Inflammatory macrophage (primary cell): ENCODE results near the gene LGR5.
"Not testable (repeated sequence)": the region's sequence is repeated elsewhere in the genome, so short reads cannot be mapped to it uniquely, and the experiment has no call there.

Source experiments
- DNase-seq, 2 donors: peaks; one replicate each; pipeline ENCODE4 v3.0.0-alpha.2; 2020 to 2022

LGR5 gene

DNA sequence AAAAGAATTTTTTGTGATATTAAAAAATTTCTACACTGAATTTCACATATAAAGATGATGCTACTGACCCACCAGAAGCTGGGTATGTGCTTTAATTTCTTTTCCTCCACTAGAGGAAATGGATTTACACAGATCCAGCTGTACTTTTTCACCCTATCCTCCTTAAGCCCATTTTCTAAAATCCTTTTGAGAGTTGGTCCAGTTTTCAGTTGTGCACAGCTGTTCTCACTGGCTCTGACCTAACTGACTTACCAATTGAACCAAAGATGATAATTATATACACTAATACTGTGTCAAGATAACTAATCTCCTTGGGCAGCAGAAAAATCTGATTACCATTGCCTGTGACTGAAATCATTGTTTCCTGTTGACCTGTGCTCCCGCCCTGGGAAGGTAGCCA, 115.6 kb downstream of the LGR5 start:
- no peak for DNase-seq

- not testable (repeated sequence) for DNase-seq
These were observed 116.2 kb downstream of the LGR5 start for GRCh38 chr12:71555789-71556188.

DNA sequence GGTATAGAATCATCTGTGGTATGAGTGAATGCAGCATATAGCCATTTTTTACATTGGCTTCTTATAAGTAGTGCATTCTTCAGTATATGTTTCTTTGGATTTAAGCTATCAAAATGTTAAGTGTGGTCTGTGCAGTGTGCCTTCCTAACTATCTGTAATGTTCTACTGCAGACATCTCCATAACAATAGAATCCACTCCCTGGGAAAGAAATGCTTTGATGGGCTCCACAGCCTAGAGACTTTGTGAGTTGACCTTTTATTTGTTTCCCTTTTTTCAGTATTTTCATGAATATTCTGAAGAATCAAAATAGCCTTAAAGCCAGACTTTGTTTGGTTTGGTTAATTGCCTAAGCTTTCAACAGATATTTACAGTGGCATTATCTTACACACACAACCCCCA, 116.8 kb downstream of the LGR5 start:
- no peak for DNase-seq

- no peak for DNase-seq
These were observed 117.3 kb downstream of the LGR5 start for GRCh38 chr12:71556875-71557274.

DNA sequence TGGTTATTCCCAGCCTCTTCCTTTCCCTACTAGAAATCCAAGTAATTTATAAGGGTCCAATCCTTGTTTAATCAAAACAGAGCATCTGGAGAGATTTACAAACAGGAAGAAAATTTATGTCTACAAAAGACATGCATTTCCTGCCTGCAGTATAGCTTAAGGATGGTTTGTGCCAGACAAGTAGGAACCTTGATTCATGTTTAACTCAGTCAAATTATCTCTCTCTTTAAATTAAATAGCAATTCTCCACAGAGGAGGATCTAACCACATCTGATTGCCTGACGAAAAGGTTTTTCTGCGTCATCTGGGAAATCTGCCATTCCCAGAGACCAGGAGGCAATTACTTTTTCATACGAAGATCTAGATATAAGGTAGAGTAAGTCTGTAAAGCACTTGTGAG, 118.8 kb downstream of the LGR5 start:
- DNase-seq = no peak

GRCh38 chr12:71562676-71563595, 123.3 kb downstream of the LGR5 start:
- DNase-seq = no peak

DNA sequence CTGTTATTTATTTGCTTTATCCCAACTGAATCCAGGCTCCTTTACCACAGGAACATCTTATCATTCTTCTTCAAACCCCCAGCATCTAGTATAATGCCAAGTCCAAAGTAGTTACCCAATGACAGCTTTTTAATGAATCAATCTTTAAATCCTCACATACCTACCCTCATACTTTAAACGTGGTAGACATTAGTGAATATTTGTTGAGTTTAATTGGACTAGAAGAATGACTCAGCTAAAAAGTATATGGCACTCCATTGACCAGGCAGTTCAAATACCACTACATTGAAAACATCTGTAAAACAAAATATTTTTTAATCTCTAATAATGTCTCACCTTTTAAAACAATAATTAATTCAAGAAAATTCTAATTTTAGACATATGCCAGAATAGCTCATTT, 125.9 kb downstream of the LGR5 start:
- no peak for DNase-seq

- peak; percentile 2 to 6 for DNase-seq
These were observed 127.1 kb downstream of the LGR5 start for GRCh38 chr12:71566655-71567054.

DNA sequence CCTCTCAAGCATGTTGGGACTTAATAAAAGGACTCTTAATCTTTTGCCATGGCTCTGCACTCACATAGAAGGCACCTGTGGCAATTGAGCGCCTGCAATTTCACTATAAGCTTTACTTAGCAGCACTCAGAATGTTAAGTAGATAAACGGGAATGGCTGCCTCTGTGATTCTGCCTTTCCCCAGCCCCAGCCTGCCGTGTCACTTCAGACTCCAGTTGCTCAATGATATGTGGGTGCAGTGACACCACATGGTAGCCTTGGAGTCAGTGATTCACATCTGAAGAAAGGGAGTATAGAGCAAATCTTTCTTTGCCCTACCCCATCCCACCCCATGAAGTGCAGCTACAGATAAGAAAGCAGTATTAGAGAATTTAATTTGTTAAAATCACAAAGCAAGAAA, 127.9 kb downstream of the LGR5 start:
- DNase-seq = peak; percentile 12 to 48

DNA sequence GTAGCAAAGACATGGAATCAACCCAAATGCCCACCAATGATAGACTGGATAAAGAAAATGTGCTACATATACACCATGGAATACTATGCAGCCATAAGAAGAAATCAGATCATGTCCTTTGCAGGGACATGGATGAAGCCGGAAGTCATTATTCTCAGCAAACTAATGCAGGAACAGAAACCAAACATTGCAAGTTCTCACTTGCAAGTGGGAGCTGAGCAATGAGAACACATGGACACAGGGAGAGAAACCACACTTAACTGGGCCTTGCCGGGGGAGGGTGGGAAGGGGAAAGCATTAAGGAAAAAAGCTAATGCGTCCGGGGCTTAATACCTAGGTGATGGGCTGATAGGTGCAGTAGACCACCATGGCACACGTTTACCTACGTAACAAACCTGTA, 130.3 kb downstream of the LGR5 start:
- not testable (repeated sequence) for DNase-seq

GRCh38 chr12:71576496-71576895, 136.9 kb downstream of the LGR5 start:
- no peak for DNase-seq

GRCh38 chr12:71578694-71579258, 139.2 kb downstream of the LGR5 start:
- no peak for DNase-seq

DNA sequence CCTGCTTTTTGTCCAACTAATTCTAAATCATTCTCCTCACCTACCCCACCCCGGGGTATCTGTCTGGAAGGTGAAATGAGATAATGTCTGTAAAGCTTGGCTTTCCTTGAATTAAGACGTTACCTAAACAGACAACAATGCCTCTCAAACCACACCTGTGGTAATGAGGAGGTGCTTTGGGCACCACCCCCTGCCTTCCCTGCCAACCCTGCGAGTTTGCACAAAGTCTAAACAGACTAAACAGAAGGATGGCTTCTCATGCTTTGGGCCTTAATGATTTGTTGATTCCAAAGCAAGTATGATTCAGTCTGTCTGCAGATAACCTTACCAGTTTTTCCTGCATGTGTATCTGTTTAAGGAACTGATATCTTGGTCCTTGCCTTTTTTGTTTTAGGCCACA, 141.6 kb downstream of the LGR5 start:
- no peak for DNase-seq

DNA sequence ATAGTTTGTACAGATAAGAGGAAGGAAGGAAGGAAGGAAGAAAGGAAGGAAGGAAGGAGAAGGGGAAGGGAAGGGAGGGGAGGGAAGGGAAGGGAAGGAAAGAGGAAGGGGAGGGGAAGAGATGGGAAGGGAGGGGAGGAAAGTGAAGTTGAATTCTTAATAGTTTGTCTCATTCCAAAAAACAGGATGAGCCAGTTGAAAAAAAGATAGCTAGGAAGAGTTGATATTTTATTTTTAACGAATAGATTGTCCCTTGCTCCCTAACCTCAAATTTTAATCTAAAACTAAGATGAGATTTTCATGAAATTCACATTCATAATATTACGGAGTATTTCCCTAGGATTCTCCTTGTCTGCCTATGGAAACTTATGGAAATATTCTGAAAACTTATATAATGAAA, 143.3 kb downstream of the LGR5 start:
- no peak for DNase-seq

DNA sequence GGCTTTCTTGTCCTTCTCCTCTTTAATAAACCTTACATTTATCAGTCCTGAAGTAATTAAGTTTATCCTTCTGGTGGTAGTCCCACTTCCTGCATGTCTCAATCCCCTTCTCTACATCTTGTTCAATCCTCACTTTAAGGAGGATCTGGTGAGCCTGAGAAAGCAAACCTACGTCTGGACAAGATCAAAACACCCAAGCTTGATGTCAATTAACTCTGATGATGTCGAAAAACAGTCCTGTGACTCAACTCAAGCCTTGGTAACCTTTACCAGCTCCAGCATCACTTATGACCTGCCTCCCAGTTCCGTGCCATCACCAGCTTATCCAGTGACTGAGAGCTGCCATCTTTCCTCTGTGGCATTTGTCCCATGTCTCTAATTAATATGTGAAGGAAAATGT, 144.8 kb downstream of the LGR5 start:
- no peak for DNase-seq

GRCh38 chr12:71585218-71585617, 145.6 kb downstream of the LGR5 start:
- DNase-seq = no peak

DNA sequence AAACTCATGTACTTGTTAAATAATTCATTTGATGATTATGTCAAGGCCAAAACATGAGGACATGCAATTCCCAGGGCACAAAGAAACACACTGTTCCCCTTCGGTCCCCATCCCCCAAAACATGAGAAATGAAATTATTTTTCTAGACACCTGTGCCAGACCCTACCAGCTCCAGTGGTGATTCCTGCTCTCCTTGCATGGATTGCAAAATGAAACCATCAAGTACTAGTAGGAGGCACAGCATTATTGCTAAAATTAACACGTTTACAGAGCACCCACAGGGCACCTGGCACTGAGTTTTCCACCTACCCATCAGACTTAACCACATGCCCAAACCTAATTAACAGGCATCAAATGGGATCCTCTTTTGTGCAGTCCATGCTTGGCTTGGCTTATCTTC, 147.4 kb downstream of the LGR5 start:
- DNase-seq = no peak

DNA sequence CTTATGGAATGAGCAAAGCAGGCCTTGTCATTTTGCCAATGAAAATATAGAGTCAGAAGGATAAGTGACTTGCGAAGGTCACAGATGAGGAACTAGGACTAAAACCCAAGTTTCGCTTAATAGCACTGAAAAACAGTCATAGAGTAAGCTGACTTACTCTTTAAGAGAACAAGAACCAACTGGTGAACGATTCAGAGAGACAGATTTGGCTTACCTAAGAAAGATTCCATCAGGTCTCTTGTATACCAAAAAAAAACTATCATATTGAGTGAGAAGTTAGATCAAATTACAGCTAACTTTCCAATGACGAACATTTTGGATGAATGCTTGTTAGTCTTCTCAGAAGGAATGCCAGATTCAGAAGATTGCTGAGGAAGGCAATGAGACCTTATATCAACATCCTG, 149.9 kb downstream of the LGR5 start:
- DNase-seq = no peak

DNA sequence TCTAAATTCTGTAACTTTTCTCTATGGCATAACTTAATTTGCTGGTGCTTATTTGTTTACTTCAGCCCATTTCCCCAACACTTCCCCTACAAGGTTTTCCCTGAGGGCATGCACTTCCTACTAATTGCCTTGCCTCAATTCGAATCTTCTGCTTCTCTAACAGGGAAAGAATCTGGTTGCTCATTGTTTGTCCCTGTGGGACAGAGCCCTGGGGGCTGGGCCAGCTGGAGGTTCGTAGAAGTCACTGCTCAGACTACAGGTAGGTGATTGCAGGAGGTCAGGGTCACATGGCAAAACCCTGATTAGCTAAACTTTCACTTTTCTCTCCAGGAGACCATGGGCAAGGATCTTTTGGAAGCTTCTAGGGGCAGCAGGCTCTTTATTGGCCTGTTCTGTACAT, 152.0 kb downstream of the LGR5 start:
- no peak for DNase-seq

DNA sequence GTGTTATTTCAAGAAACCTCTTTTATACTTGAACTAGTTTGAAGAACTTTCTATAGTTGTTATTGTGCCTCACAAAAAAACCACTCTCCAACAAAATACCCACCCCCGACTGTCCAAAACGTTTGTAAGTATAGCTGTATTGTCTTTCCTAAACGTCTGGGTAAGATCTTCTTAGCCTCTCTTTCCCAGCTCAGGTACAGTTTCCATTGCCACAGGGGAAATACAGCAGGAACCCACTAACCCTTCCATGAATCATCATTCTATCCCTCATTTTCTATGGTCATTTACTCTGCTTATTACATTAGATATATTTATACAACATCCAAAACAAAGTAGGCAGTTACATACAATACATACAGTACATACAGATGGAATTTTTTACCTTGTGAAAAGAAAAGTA, 153.2 kb downstream of the LGR5 start:
- DNase-seq = no peak

DNA sequence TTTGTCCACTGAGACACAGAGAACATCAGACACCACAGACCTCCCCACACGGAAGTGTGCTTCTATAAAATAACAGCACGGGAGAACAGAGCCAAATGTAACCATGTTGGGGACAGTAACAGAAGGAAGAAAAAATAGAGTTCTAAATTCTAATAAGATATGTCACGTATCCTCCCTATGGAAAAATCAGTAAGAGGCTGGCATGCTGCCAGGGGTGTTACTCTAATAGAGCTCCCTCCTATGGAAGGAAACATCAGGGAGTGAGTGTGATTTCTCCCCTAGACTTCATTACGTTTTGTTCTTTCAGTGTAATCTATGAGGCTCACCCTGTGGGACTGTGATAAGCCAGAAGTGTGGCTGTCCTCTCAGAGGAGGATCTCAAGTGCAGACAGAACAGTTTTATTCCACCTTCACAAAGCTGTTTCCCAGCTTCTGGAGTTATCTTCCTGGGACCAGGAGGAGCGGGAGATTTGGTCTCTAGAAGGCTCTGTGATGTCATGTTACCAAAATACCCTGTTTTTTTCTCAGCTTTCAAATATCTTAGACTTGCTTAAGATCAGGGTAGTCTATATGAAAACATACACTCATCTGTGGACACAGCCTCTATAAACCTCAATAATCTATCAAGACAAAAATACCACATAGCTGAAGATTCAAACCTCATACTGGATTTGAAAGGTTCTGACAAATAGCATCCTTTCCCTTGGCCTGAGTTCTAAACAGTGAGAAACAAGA, 154.8 kb downstream of the LGR5 start:
- DNase-seq = no peak

- no peak for DNase-seq
These were observed 159.6 kb downstream of the LGR5 start for GRCh38 chr12:71599210-71599609.

GRCh38 chr12:71601546-71601945, 161.9 kb downstream of the LGR5 start:
- DNase-seq = no peak
